ENCODE measurements around the gene SYPL1. TPM values are rescaled to one million over a fixed set of nuclear protein-coding genes. Genes with fewer than 3 reads are reported as not detected.

The SYPL1 gene
- total RNA-seq, 4 donors from 2014 or later: 119 to 165 (median 132) TPM

- intact Hi-C loops (cut with DNase I): no loop called here
- Histone ChIP-seq H3K27ac (no peak overlapping the region), H3K36me3 (no peaks in the 10 kb centered on the region), H3K27me3 (no peaks in the 10 kb centered on the region), H3K4me3 (replicated peaks in 1 of 3) (no peak overlapping the region), H3K9me3 (no peaks in the 10 kb centered on the region), H3K4me1 (peaks cover 0 to 18% of the 10 kb centered on the region in 2 donors)
- TF ChIP-seq CTCF (IDR thresholded peaks at IDR 0.05) (no peak), POLR2A (IDR thresholded peaks at IDR 0.05) (no peak)
- 81 to 89% methylated on average over 7 of the region's 7 CpGs for WGBS, 2 donors
- DNase-seq: no peak
Observed at GRCh38 chr7:106151459-106152312, 39.6 kb upstream of the SYPL1 start.

DNA sequence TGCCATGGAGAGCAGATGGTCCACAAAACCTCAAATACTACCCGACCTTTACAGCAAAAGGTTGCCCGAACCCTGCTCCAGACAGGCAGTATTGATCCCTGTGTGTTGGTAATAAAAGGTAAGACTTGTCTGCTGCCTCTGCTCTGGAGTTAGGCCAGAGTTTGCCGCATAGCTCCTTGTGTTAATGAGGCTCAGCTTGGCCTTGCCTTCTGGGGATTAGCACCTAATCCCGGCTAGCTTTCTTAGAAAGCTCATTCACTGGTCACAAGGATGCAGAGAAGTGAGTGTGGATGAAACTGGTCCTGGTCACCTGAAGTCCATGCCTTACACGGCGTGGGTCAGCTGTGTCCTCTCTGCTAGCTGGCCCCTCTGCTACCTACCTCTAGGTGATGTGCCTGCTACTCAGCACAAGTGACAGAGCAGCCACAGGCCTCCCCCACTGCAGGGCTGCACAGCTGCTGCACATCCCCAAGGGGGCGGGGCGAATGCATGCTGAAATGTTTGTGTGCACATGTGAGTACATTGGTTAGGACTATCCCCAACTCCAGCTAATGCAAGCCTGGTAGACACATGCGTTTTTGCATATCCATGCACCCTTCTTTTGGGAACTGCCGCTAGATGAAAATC, 31.7 kb upstream of the SYPL1 start:
- H3K27ac ChIP-seq: no peak overlapping the region
- H3K4me3 ChIP-seq (replicated peaks in 1 of 3): no peak overlapping the region
- peaks cover 13 to 19% of the 10 kb centered on the region in 2 donors for H3K4me1 ChIP-seq
- WGBS, 2 donors: 94 to 95% methylated on average over 10 of the region's 10 CpGs
- H3K27me3 ChIP-seq: no peaks in the 10 kb centered on the region
- no peak for TF ChIP-seq POLR2A (IDR thresholded peaks at IDR 0.05)
- no peak for TF ChIP-seq CTCF (IDR thresholded peaks at IDR 0.05)
- H3K9me3 ChIP-seq: no peaks in the 10 kb centered on the region
- intact Hi-C loops (cut with DNase I): no loop called here
- no peaks in the 10 kb centered on the region for H3K36me3 ChIP-seq
- DNase-seq: no peak

DNA sequence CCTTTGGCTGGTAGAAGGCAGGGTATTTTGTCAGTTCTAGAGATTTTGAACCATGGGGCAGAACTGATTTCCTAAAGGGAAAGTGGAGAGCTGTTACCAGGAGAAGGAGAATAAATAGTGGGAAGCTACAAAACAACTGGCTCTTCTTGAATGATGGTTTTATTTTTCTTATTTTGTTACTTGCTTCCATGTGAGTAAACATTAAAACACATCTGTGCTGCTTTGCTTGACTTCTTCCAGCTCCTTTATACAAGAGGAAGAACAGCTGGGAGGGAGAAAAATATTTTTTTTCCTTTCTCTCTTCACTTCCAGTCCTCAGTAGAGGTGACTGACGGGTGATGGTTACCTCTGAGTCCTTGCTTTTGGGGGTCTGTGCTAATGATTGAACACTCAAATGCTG, 30.0 kb upstream of the SYPL1 start:
- no peaks in the 10 kb centered on the region for H3K9me3 ChIP-seq
- H3K4me3 ChIP-seq (replicated peaks in 1 of 3): no peak overlapping the region
- TF ChIP-seq POLR2A (IDR thresholded peaks at IDR 0.05) (no peak), CTCF (IDR thresholded peaks at IDR 0.05) (no peak)
- H3K4me1 ChIP-seq: peaks cover 17 to 19% of the 10 kb centered on the region in 2 donors
- WGBS, 2 donors: 93 to 100% methylated on average over 1 of the region's 1 CpG
- DNase-seq: no peak
- no peak overlapping the region for H3K27ac ChIP-seq
- intact Hi-C loops (cut with DNase I): no loop called here
- H3K36me3 ChIP-seq: no peaks in the 10 kb centered on the region
- no peaks in the 10 kb centered on the region for H3K27me3 ChIP-seq

DNA sequence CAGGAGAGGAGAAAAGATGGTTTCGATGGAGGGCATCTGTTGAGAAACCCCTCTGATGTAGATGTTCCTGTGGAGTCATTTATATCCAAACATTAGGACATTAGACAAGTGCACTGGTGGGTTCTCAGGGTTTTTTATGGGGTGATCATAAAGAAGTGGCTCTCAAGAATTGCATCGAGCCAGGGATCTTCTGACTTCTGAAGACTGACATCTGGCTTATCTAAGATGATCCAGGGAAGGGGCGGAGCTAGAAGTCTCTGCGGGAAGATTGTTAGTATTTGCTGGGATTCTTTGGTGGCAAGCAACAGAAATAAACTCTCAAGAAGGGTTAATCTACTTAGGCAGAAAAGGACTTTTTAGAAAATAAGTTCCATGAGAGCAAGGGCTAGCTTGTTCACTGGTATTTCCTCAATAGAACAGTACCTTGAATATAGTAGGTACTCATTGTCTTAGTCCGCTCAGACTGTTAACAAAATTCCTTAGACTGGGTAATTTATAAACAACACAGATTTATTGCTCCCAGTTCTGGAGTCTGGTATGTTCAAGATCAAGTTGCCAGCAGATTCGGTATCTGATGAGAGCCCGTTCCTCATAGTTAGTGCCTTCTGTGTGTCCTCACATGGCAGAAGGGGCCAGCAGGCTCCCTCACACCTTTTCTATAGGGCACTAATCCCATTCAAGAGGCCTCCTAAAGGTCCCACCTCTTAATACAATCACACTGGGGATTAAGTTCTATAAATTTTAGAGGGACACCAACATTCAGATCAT, 28.5 kb upstream of the SYPL1 start:
- no peak for DNase-seq
- 90 to 92% methylated on average over 7 of the region's 7 CpGs for WGBS, 2 donors
- intact Hi-C loops (cut with DNase I): no loop called here
- Histone ChIP-seq H3K4me3 (replicated peaks in 1 of 3) (no peak overlapping the region), H3K27me3 (no peaks in the 10 kb centered on the region), H3K9me3 (no peaks in the 10 kb centered on the region), H3K36me3 (no peaks in the 10 kb centered on the region), H3K4me1 (peaks cover 17 to 19% of the 10 kb centered on the region in 2 donors), H3K27ac (peak overlapping the region; percentile 86 to 94 (median 91))
- TF ChIP-seq POLR2A (IDR thresholded peaks at IDR 0.05) (no peak), CTCF (IDR thresholded peaks at IDR 0.05) (no peak)

Data from thyroid gland (tissue), 4 donors.